Ovary (tissue), 9 donors: ENCODE results near the gene JDP2. TPM values are rescaled to one million over a fixed set of nuclear protein-coding genes. Genes with fewer than 3 reads are reported as not detected.

Source experiments
- DNase-seq, 5 donors: peaks; one replicate each; pipeline ENCODE4 v3.0.0-alpha.2; 2019 to 2020
- H3K27ac ChIP-seq, 2 donors: fragments of 200-600 bp; one replicate each; pipeline versions ENCODE4 v1.5.1 to v1.8.0; 2019 to 2022
- H3K27me3 ChIP-seq: fragments of 200-600 bp; one replicate; pipeline ENCODE4 v1.8.0; 2022
- H3K36me3 ChIP-seq: fragments of 200-600 bp; sonication (generic); one replicate; pipeline ENCODE4 v1.5.1; 2019
- H3K4me1 ChIP-seq: one replicate; pipeline ENCODE4 v1.8.1; 2013; ENCODE audit warnings: mild to moderate bottlenecking, moderate library complexity; ENCODE audit not compliant: insufficient read depth
- H3K4me3 ChIP-seq: fragments of 200-600 bp; sonication (generic); one replicate; pipeline ENCODE4 v1.5.1; 2017
- H3K9me3 ChIP-seq, 2 donors: fragments of 200-600 bp in 1 of 2; sonication (generic) in 1 of 2; one replicate each; pipeline versions ENCODE4 v1.5.1 to v1.8.1; 2013 to 2019; ENCODE audit warnings: mild to moderate bottlenecking in 1 of 2, moderate library complexity in 1 of 2
- EP300 ChIP-seq: sonication (generic); formaldehyde crosslinking; IDR thresholded peaks from one replicate; pipeline ENCODE4 v1.6.1; 2017; ENCODE audit warnings: antibody characterized with exemption
- POLR2A ChIP-seq: fragments of 450-650 bp; IDR thresholded peaks from one replicate; pipeline ENCODE4 v1.6.1; 2017; ENCODE audit warnings: antibody characterized with exemption, mild to moderate bottlenecking, moderate library complexity
- WGBS, 3 donors: extraction: QIAGEN DNeasy Blood & Tissue Kit in 1 of 3; methylation state at CpG; one replicate each; pipeline versions ENCODE4 v1.1.5 to v1.1.7; 2013 to 2017; 5-methylcytosine and 5-hydroxymethylcytosine counted together
- intact Hi-C, 4 donors: fragments of 100-400 bp; cut with DNase I; formaldehyde crosslinking; loops; one replicate each; pipeline versions ENCODE4 v1.11.0 to v1.15.1; 2022 to 2023
- polyA plus RNA-seq, 2 donors: library from polyadenylated mRNA; stranded (reverse); fragments of 200-250 nt in 1 of 2; fragments of 350-450 nt in 1 of 2; fragmentation: Illumina TruSeq in 1 of 2; extraction: RNeasy Lipid Tissue Mini Kit (QIAGEN cat#74804) in 1 of 2; gene quantifications; one replicate each; pipeline ENCODE4 v1.2.3, GENCODE V29; 2013 to 2014
- total RNA-seq, 7 donors: library from RNA; depleted of rRNA in 2 of 7; stranded (reverse); fragments of >200 nt in 2 of 7; fragmentation: NEBNext Ultra II Directional in 3 of 7; extraction: Animal tissue kit (Norgen Biotek cat#: 25700) in 3 of 7; gene quantifications; one replicate each; pipeline versions ENCODE4 v1.1.0 to v1.2.4, GENCODE V29; 2016 to 2023
- TF ChIP-seq, protein P1 (sequence below), 3 donors: fragments of 450-650 bp in 2 of 3; fragments of 200-600 bp in 1 of 3; IDR thresholded peaks; one replicate each; pipeline versions ENCODE4 v1.5.1 to v1.8.0; 2016 to 2022; ENCODE audit warnings: antibody characterized with exemption in 3 of 3, mild to moderate bottlenecking in 1 of 3
- donor health status: DM: no; HTN: no; CAD: no; lungs with moderate emphysema.
- donor health status: DM: no; HTN: no; CAD: no.
- donor health status: Bipolar disorder and iron deficiency.
- donor health status: DM: yes; HTN: yes; CAD: no.
- donor health status: DM: no; HTN: no; CAD: no.
- donor health status: DM: yes; HTN: yes; CAD: no.

The JDP2 gene
- total and polyA plus RNA-seq, 9 donors, result 16.2 to 89.9 (median 26.8) TPM

GRCh38 chr14:75429562-75429961 is 1.7 kb downstream of the JDP2 start:
- H3K9me3 ChIP-seq, result no peaks in the 10 kb centered on the region
- H3K4me3 ChIP-seq, result peak overlapping the region; percentile 62
- intact Hi-C loops, result loop anchor here in 1 of 4 donors (10.0 kb wide), 1 partner anchor 115 kb away; no protein-coding TSS in a partner anchor
- TF ChIP-seq POLR2A (no peak), EP300 (no peak)
- TF ChIP-seq, protein P1, sequence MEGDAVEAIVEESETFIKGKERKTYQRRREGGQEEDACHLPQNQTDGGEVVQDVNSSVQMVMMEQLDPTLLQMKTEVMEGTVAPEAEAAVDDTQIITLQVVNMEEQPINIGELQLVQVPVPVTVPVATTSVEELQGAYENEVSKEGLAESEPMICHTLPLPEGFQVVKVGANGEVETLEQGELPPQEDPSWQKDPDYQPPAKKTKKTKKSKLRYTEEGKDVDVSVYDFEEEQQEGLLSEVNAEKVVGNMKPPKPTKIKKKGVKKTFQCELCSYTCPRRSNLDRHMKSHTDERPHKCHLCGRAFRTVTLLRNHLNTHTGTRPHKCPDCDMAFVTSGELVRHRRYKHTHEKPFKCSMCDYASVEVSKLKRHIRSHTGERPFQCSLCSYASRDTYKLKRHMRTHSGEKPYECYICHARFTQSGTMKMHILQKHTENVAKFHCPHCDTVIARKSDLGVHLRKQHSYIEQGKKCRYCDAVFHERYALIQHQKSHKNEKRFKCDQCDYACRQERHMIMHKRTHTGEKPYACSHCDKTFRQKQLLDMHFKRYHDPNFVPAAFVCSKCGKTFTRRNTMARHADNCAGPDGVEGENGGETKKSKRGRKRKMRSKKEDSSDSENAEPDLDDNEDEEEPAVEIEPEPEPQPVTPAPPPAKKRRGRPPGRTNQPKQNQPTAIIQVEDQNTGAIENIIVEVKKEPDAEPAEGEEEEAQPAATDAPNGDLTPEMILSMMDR (IDR thresholded peaks at IDR 0.05), result no peak
- WGBS, 3 donors, result 45 to 53% (median 47%) methylated on average over 1 of the region's 1 CpG
- H3K27ac ChIP-seq, result no peak overlapping the region
- H3K27me3 ChIP-seq, result no peaks in the 10 kb centered on the region
- DNase-seq, result no peak
- no peaks in the 10 kb centered on the region for H3K36me3 ChIP-seq
- peaks cover 8% of the 10 kb centered on the region for H3K4me1 ChIP-seq

GRCh38 chr14:75430116-75430515 is 2.3 kb downstream of the JDP2 start:
- no peaks in the 10 kb centered on the region for H3K36me3 ChIP-seq
- H3K4me1 ChIP-seq, result peaks cover 8% of the 10 kb centered on the region
- WGBS, 3 donors, result 10 to 16% (median 12%) methylated on average over 7 of the region's 7 CpGs
- DNase-seq, result peak in 2 of 5 donors; percentile 41 to 56
- H3K4me3 ChIP-seq, result no peak overlapping the region
- intact Hi-C loops, result no loop called here
- TF ChIP-seq, protein P1 (IDR thresholded peaks at IDR 0.05), result no peak
- TF ChIP-seq POLR2A (no peak), EP300 (no peak)
- H3K27ac ChIP-seq, result no peak overlapping the region
- no peaks in the 10 kb centered on the region for H3K9me3 ChIP-seq
- no peaks in the 10 kb centered on the region for H3K27me3 ChIP-seq

DNA sequence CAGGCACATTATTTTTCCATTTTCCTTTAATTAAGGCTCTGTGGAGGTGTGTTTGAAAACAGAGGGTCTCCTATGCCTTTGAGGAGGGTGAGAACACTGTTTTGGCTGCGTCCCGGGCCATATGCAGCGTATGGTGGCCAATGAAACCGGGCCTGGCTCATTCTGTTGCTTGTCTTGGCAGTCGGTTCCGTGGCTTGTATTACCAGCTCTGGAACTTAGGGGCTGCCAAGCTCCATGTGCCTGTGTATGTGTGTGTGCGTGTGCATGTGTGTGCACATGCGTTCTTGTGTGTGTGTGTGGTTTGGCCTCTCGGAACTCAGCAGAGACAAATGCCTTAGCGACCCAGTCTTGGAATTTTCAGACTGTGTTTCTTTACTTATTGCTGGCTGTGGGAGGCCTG is 2.7 kb downstream of the JDP2 start:
- H3K4me3 ChIP-seq, result no peak overlapping the region
- TF ChIP-seq, protein P1 (IDR thresholded peaks at IDR 0.05), result no peak
- TF ChIP-seq POLR2A, result no peak
- no peak for TF ChIP-seq EP300
- intact Hi-C loops, result no loop called here

GRCh38 chr14:75430976-75431375 is 3.2 kb downstream of the JDP2 start:
- Histone ChIP-seq H3K27me3 (no peaks in the 10 kb centered on the region), H3K9me3 (no peaks in the 10 kb centered on the region), H3K4me1 (peaks cover 8% of the 10 kb centered on the region), H3K27ac (no peak overlapping the region), H3K4me3 (no peak overlapping the region), H3K36me3 (no peaks in the 10 kb centered on the region)
- TF ChIP-seq, protein P1 (IDR thresholded peaks at IDR 0.05), result no peak
- no peak for TF ChIP-seq POLR2A
- intact Hi-C loops, result no loop called here
- no peak for DNase-seq
- 59 to 67% (median 61%) methylated on average over 6 of the region's 6 CpGs for WGBS, 3 donors

More for the DNA sequence above, 2.7 kb downstream of the JDP2 start:
- Histone ChIP-seq H3K9me3 (no peaks in the 10 kb centered on the region), H3K27me3 (no peaks in the 10 kb centered on the region), H3K4me1 (peaks cover 8% of the 10 kb centered on the region), H3K27ac (no peak overlapping the region), H3K36me3 (no peaks in the 10 kb centered on the region)
- peak in 3 of 5 donors; percentile 36 to 66 (median 45) for DNase-seq
- WGBS, 3 donors, result 13 to 21% (median 19%) methylated on average over 10 of the region's 10 CpGs
